Measurements from ENCODE around the gene HOXD1. TPM values are rescaled to one million over a fixed set of nuclear protein-coding genes. Genes with fewer than 3 reads are reported as not detected.

Gene HOXD1
- total RNA-seq, 2 donors from 2014 or later, result 0.18 TPM

DNA sequence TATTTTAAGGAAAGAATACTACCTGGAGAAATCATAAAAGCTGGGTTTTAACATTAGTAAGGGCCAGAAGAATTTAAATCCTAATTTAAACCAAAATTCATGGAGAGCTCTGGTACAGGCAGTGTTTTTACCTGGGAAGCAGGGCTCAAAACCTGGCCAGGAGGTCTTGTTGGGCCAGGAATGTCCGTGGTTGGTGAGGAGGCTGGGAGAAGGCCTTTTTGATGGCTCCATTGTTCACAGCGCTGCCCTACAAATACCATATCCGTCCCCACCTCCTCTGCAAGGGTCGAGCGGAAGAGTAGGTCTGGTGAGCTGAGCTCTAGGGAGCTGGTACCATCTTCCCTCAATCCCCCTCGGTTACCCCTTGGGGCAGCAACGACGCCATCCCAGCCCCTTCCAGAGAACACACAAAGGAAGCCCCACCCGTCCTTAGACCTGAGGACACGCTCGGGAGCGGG is 10.9 kb upstream of the HOXD1 start:
- no peak overlapping the region for H3K9ac ChIP-seq (ENCODE audit: extremely low read depth, low read length, poor library complexity, severe bottlenecking)
- H3K9me3 ChIP-seq (ENCODE audit: control insufficient read depth, low read length), result no peaks in the 10 kb centered on the region
- Mint-ChIP-seq H3K27ac (no peak overlapping the region), H3K4me1 (peaks cover 26% of the 10 kb centered on the region), H3K36me3 (ENCODE audit: low read depth) (no peaks in the 10 kb centered on the region), H3K9me3 (no peaks in the 10 kb centered on the region), H3K27me3 (ENCODE audit: insufficient read depth) (peaks cover 100% of the 10 kb centered on the region), H3K4me3 (peak overlapping the region; percentile 56)
- H3K4me1 ChIP-seq (ENCODE audit: control insufficient read depth, insufficient read depth, low read length), result peaks cover 13% of the 10 kb centered on the region
- DNase-seq, result peak; percentile 73
- TF ChIP-seq, protein P1, sequence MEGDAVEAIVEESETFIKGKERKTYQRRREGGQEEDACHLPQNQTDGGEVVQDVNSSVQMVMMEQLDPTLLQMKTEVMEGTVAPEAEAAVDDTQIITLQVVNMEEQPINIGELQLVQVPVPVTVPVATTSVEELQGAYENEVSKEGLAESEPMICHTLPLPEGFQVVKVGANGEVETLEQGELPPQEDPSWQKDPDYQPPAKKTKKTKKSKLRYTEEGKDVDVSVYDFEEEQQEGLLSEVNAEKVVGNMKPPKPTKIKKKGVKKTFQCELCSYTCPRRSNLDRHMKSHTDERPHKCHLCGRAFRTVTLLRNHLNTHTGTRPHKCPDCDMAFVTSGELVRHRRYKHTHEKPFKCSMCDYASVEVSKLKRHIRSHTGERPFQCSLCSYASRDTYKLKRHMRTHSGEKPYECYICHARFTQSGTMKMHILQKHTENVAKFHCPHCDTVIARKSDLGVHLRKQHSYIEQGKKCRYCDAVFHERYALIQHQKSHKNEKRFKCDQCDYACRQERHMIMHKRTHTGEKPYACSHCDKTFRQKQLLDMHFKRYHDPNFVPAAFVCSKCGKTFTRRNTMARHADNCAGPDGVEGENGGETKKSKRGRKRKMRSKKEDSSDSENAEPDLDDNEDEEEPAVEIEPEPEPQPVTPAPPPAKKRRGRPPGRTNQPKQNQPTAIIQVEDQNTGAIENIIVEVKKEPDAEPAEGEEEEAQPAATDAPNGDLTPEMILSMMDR (conservative IDR thresholded peaks at IDR 0.05), result no peak
- no peaks in the 10 kb centered on the region for H3K36me3 ChIP-seq (ENCODE audit: control insufficient read depth, insufficient read depth, low read length)
- peaks cover 100% of the 10 kb centered on the region for H3K27me3 ChIP-seq (ENCODE audit: control insufficient read depth, insufficient read depth, low read length, poor library complexity, severe bottlenecking)
- no peak overlapping the region for H3K27ac ChIP-seq (ENCODE audit: low read depth, low read length)
- H3K4me3 ChIP-seq (ENCODE audit: low read length), result peak overlapping the region; percentile 47
- 4 to 9% methylated on average over 4 to 12 of the region's 12 CpGs for WGBS, 2 experiments (ENCODE audit: insufficient coverage in 1 of 2, insufficient read length in 1 of 2)

DNA sequence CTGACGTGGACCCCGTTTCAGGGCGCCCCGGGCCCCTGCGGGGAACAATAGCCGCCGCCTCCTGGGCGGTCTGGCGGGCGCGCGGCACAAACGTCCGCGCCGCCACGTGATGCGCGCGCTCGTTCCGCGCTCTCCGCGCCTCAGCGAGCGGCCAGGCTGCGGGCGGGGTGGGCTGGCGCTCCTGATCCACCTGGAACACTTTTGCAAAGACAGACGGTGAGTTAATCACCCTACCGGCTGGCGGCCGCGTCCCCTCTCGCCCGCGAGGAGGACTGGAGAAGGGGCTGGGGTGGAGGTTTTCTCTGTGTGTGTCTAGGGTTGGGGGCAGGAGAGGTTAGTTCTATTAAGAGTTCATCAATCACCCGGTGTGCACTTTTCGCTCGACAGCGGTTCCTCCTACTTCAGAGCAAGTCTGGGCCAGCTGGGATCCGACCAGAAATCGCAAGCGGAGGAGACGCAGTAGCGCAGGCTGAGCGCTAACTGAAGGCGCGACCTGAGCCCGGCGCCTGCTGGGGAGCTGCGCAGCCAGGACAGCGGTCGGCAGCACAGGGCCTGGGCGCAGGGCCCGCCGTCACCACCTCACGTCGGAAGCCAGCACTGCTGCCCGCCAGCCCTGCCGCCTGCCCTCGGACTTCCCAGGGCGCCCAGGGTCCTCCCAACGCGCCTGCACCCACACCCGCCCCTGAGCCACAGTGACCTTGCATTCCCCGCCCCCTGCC is 10.3 kb upstream of the HOXD1 start:
- DNase-seq, result peak; percentile 82
- H3K36me3 ChIP-seq (ENCODE audit: control insufficient read depth, insufficient read depth, low read length), result no peaks in the 10 kb centered on the region
- H3K27me3 Mint-ChIP-seq (ENCODE audit: insufficient read depth), result peaks cover 100% of the 10 kb centered on the region
- WGBS, 2 experiments (ENCODE audit: insufficient coverage in 1 of 2, insufficient read length in 1 of 2), result 0 to 1% methylated on average over 12 to 68 of the region's 68 CpGs
- no peak overlapping the region for H3K27ac Mint-ChIP-seq
- no peaks in the 10 kb centered on the region for H3K9me3 ChIP-seq (ENCODE audit: control insufficient read depth, low read length)
- no peaks in the 10 kb centered on the region for H3K9me3 Mint-ChIP-seq
- peaks cover 23% of the 10 kb centered on the region for H3K4me1 Mint-ChIP-seq
- peak overlapping the region; percentile 56 for H3K4me3 Mint-ChIP-seq
- no peak overlapping the region for H3K9ac ChIP-seq (ENCODE audit: extremely low read depth, low read length, poor library complexity, severe bottlenecking)
- no peaks in the 10 kb centered on the region for H3K36me3 Mint-ChIP-seq (ENCODE audit: low read depth)
- peaks cover 100% of the 10 kb centered on the region for H3K27me3 ChIP-seq (ENCODE audit: control insufficient read depth, insufficient read depth, low read length, poor library complexity, severe bottlenecking)
- TF ChIP-seq, protein P1 (conservative IDR thresholded peaks at IDR 0.05), result no peak
- no peak overlapping the region for H3K27ac ChIP-seq (ENCODE audit: low read depth, low read length)
- H3K4me3 ChIP-seq (ENCODE audit: low read length), result peak overlapping the region; percentile 47
- H3K4me1 ChIP-seq (ENCODE audit: control insufficient read depth, insufficient read depth, low read length), result peaks cover 13% of the 10 kb centered on the region

GRCh38 chr2:176178757-176179295 is 9.6 kb upstream of the HOXD1 start:
- H3K9ac ChIP-seq (ENCODE audit: extremely low read depth, low read length, poor library complexity, severe bottlenecking), result no peak overlapping the region
- H3K4me1 Mint-ChIP-seq, result peaks cover 21% of the 10 kb centered on the region
- H3K36me3 Mint-ChIP-seq (ENCODE audit: low read depth), result no peaks in the 10 kb centered on the region
- peak overlapping the region; percentile 56 for H3K4me3 Mint-ChIP-seq
- H3K9me3 Mint-ChIP-seq, result no peaks in the 10 kb centered on the region
- peaks cover 100% of the 10 kb centered on the region for H3K27me3 Mint-ChIP-seq (ENCODE audit: insufficient read depth)
- H3K4me3 ChIP-seq (ENCODE audit: low read length), result no peak overlapping the region
- peaks cover 100% of the 10 kb centered on the region for H3K27me3 ChIP-seq (ENCODE audit: control insufficient read depth, insufficient read depth, low read length, poor library complexity, severe bottlenecking)
- no peak overlapping the region for H3K27ac ChIP-seq (ENCODE audit: low read depth, low read length)
- H3K9me3 ChIP-seq (ENCODE audit: control insufficient read depth, low read length), result no peaks in the 10 kb centered on the region
- peak; percentile 20 for DNase-seq
- TF ChIP-seq, protein P1 (conservative IDR thresholded peaks at IDR 0.05), result no peak
- WGBS, 2 experiments (ENCODE audit: insufficient coverage in 1 of 2, insufficient read length in 1 of 2), result 0 to 26% methylated on average over 2 to 7 of the region's 7 CpGs
- H3K27ac Mint-ChIP-seq, result no peak overlapping the region
- no peaks in the 10 kb centered on the region for H3K36me3 ChIP-seq (ENCODE audit: control insufficient read depth, insufficient read depth, low read length)
- H3K4me1 ChIP-seq (ENCODE audit: control insufficient read depth, insufficient read depth, low read length), result peaks cover 11% of the 10 kb centered on the region
